HEK293T (cell line): ENCODE measurements around the gene MT1X.

Experiments
- BHLHE40 ChIP-seq: fragments of 450-650 bp; IDR thresholded peaks from 2 replicates; pipeline ENCODE4 v1.6.1; 2016; ENCODE audit warnings: mild to moderate bottlenecking, moderate library complexity, borderline replicate concordance
- CTBP1 ChIP-seq: fragments of 450-650 bp; IDR thresholded peaks from 2 replicates; pipeline ENCODE4 v1.6.1; 2016; ENCODE audit warnings: borderline replicate concordance
- ELF4 ChIP-seq: fragments of 450-650 bp; IDR thresholded peaks from 2 replicates; pipeline ENCODE4 v1.6.1; 2017; ENCODE audit warnings: antibody characterized with exemption
- FOXA1 ChIP-seq: fragments of 450-650 bp; IDR thresholded peaks from 2 replicates; pipeline ENCODE4 v1.6.1; 2016; ENCODE audit warnings: mild to moderate bottlenecking
- FOXK2 ChIP-seq: fragments of 450-650 bp; IDR thresholded peaks from 2 replicates; pipeline ENCODE4 v1.6.1; 2016; ENCODE audit warnings: mild to moderate bottlenecking
- FOXM1 ChIP-seq: fragments of 450-650 bp; IDR thresholded peaks from 2 replicates; pipeline ENCODE4 v1.6.1; 2017; ENCODE audit warnings: mild to moderate bottlenecking, borderline replicate concordance
- HDGF ChIP-seq: fragments of 450-650 bp; IDR thresholded peaks from 2 replicates; pipeline ENCODE4 v1.6.1; 2017; ENCODE audit warnings: antibody characterized with exemption, borderline replicate concordance
- L3MBTL2 ChIP-seq: fragments of 450-650 bp; conservative IDR thresholded peaks from 2 replicates; pipeline ENCODE4 v1.6.1; 2016; ENCODE audit warnings: mild to moderate bottlenecking
- LEF1 ChIP-seq: fragments of 450-650 bp; IDR thresholded peaks from 2 replicates; pipeline ENCODE4 v1.6.1; 2017; ENCODE audit warnings: mild to moderate bottlenecking, borderline replicate concordance
- SP1 ChIP-seq: fragments of 450-650 bp; IDR thresholded peaks from 2 replicates; pipeline ENCODE4 v1.6.1; 2017
- SUZ12 ChIP-seq: fragments of 450-650 bp; IDR thresholded peaks from 2 replicates; pipeline ENCODE4 v1.6.1; 2016; ENCODE audit warnings: mild to moderate bottlenecking
- ZNF384 ChIP-seq: fragments of 450-650 bp; IDR thresholded peaks from 2 replicates; pipeline ENCODE4 v1.6.1; 2016
- TF ChIP-seq, protein P1 (sequence below): fragments of 450-650 bp; IDR thresholded peaks from 2 replicates; pipeline ENCODE4 v1.6.1; 2016

GRCh38 chr16:56700631-56701030 is 18.4 kb downstream of the MT1X start:
- TF ChIP-seq FOXK2 (no peak), BHLHE40 (no peak), SUZ12 (no peak), SP1 (no peak), FOXA1 (no peak), HDGF (no peak), ELF4 (no peak), FOXM1 (no peak), ZNF384 (no peak), CTBP1 (no peak), L3MBTL2 (no peak), LEF1 (no peak)
- TF ChIP-seq, protein P1, sequence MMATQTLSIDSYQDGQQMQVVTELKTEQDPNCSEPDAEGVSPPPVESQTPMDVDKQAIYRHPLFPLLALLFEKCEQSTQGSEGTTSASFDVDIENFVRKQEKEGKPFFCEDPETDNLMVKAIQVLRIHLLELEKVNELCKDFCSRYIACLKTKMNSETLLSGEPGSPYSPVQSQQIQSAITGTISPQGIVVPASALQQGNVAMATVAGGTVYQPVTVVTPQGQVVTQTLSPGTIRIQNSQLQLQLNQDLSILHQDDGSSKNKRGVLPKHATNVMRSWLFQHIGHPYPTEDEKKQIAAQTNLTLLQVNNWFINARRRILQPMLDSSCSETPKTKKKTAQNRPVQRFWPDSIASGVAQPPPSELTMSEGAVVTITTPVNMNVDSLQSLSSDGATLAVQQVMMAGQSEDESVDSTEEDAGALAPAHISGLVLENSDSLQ, result no peak
